NCI-H446 (cell line): Measurements from ENCODE around the gene LNPEP.

ENCODE experiments used
- DNase-seq, 2 experiments: peaks; one replicate each; lab custom pipeline; 2025; lab: John Stamatoyannopoulos, UW

Gene LNPEP

GRCh38 chr5:97000391-97000790, 64.5 kb downstream of the LNPEP start:
- DNase-seq, result no peak

GRCh38 chr5:97002983-97003382, 67.1 kb downstream of the LNPEP start:
- DNase-seq, result no peak

- DNase-seq, result no peak
These were observed 68.7 kb downstream of the LNPEP start for GRCh38 chr5:97004423-97005060.

GRCh38 chr5:97006454-97007060, 70.7 kb downstream of the LNPEP start:
- DNase-seq, result no peak

GRCh38 chr5:97009212-97009898, 73.5 kb downstream of the LNPEP start:
- DNase-seq, result no peak

- no peak for DNase-seq
These were observed 74.0 kb downstream of the LNPEP start for GRCh38 chr5:97009921-97010320.

GRCh38 chr5:97010606-97011005, 74.7 kb downstream of the LNPEP start:
- no peak for DNase-seq

GRCh38 chr5:97011567-97011966, 75.7 kb downstream of the LNPEP start:
- no peak for DNase-seq

GRCh38 chr5:97019435-97020117, 83.7 kb downstream of the LNPEP start:
- no peak for DNase-seq

- DNase-seq, result no peak
These were observed 85.5 kb downstream of the LNPEP start for GRCh38 chr5:97021416-97021815.

GRCh38 chr5:97022898-97023297, 87.0 kb downstream of the LNPEP start:
- DNase-seq, result no peak

- DNase-seq, result no peak
These were observed 90.8 kb downstream of the LNPEP start for GRCh38 chr5:97026721-97027120.

GRCh38 chr5:97037819-97038218, 101.9 kb downstream of the LNPEP start:
- DNase-seq, result no peak

- no peak for DNase-seq
These were observed 105.4 kb downstream of the LNPEP start for GRCh38 chr5:97041239-97041638.

- DNase-seq, result no peak
These were observed 107.1 kb downstream of the LNPEP start for GRCh38 chr5:97042996-97043395.

- no peak for DNase-seq
These were observed 107.6 kb downstream of the LNPEP start for GRCh38 chr5:97043511-97043910.

GRCh38 chr5:97044052-97044451, 108.2 kb downstream of the LNPEP start:
- DNase-seq, result peak in 1 of 2 experiments; percentile 23

- DNase-seq, result no peak
These were observed 110.5 kb downstream of the LNPEP start for GRCh38 chr5:97046270-97046982.

- DNase-seq, result no peak
These were observed 111.2 kb downstream of the LNPEP start for GRCh38 chr5:97047076-97047475.

- no peak for DNase-seq
These were observed 113.3 kb downstream of the LNPEP start for GRCh38 chr5:97049175-97049574.

- no peak for DNase-seq
These were observed 120.4 kb downstream of the LNPEP start for GRCh38 chr5:97056263-97056662.

GRCh38 chr5:97062046-97062445, 126.2 kb downstream of the LNPEP start:
- DNase-seq, result peak in 1 of 2 experiments; percentile 31
